ENCODE measurements around the gene RTTN. TPM values are rescaled to one million over a fixed set of nuclear protein-coding genes. Genes with fewer than 3 reads are reported as not detected.

Gene RTTN
- total RNA-seq, 3 donors from 2014 or later, result 13.0 to 15.3 (median 15.2) TPM

GRCh38 chr18:70183441-70183840 is 22.0 kb downstream of the RTTN start:
- no peak for TF ChIP-seq CTCF (IDR thresholded peaks at IDR 0.05)
- no peak overlapping the region for H3K4me3 ChIP-seq
- no peaks in the 10 kb centered on the region for H3K9me3 ChIP-seq
- ATAC-seq (no peak), DNase-seq (no peak)
- no peaks in the 10 kb centered on the region for H3K36me3 ChIP-seq (ENCODE audit: low read depth)
- intact Hi-C loops (cut with DNase I, micrococcal nuclease), result no loop called here
- no peaks in the 10 kb centered on the region for H3K4me1 ChIP-seq (ENCODE audit: low read depth)

GRCh38 chr18:70182548-70182947 is 22.9 kb downstream of the RTTN start:
- H3K4me3 ChIP-seq, result no peak overlapping the region
- TF ChIP-seq CTCF (IDR thresholded peaks at IDR 0.05), result no peak
- DNase-seq (no peak), ATAC-seq (no peak)
- intact Hi-C loops (cut with DNase I, micrococcal nuclease), result no loop called here
- no peaks in the 10 kb centered on the region for H3K4me1 ChIP-seq (ENCODE audit: low read depth)
- no peaks in the 10 kb centered on the region for H3K36me3 ChIP-seq (ENCODE audit: low read depth)
- H3K9me3 ChIP-seq, result no peaks in the 10 kb centered on the region

GRCh38 chr18:70181725-70182124 is 23.8 kb downstream of the RTTN start:
- no peaks in the 10 kb centered on the region for H3K4me1 ChIP-seq (ENCODE audit: low read depth)
- H3K36me3 ChIP-seq (ENCODE audit: low read depth), result no peaks in the 10 kb centered on the region
- intact Hi-C loops (cut with DNase I, micrococcal nuclease), result no loop called here
- no peak overlapping the region for H3K4me3 ChIP-seq
- no peak for TF ChIP-seq CTCF (IDR thresholded peaks at IDR 0.05)
- H3K9me3 ChIP-seq, result no peaks in the 10 kb centered on the region
- no peak for DNase-seq
- no peak for ATAC-seq

- ATAC-seq (no peak), DNase-seq (no peak)
- Histone ChIP-seq H3K4me1 (ENCODE audit: low read depth) (no peaks in the 10 kb centered on the region), H3K36me3 (ENCODE audit: low read depth) (no peaks in the 10 kb centered on the region), H3K4me3 (no peak overlapping the region), H3K9me3 (no peaks in the 10 kb centered on the region)
- TF ChIP-seq CTCF (IDR thresholded peaks at IDR 0.05), result no peak
- intact Hi-C loops (cut with DNase I, micrococcal nuclease), result no loop called here
Measured at GRCh38 chr18:70181015-70181414, 24.5 kb downstream of the RTTN start.

GRCh38 chr18:70176537-70176936 is 28.9 kb downstream of the RTTN start:
- ATAC-seq, result no peak

More at GRCh38 chr18:70176537-70176936, 28.9 kb downstream of the RTTN start:
- H3K4me3 ChIP-seq, result no peak overlapping the region
- TF ChIP-seq CTCF (IDR thresholded peaks at IDR 0.05), result no peak
- H3K36me3 ChIP-seq (ENCODE audit: low read depth), result no peaks in the 10 kb centered on the region
- no peaks in the 10 kb centered on the region for H3K9me3 ChIP-seq
- H3K4me1 ChIP-seq (ENCODE audit: low read depth), result no peaks in the 10 kb centered on the region
- intact Hi-C loops (cut with DNase I, micrococcal nuclease), result no loop called here
- DNase-seq, result no peak
